Measurements from ENCODE around the gene SGCD.

SGCD gene

GRCh38 chr5:156581725-156582124 is 254.8 kb downstream of the SGCD start:
- H3K36me3 ChIP-seq (ENCODE audit: insufficient read depth, low read length), result no peaks in the 10 kb centered on the region
- H3K9me3 ChIP-seq (ENCODE audit: low read depth, low read length), result no peaks in the 10 kb centered on the region
- DNase-seq (ENCODE audit: low read depth, low spot score), result no peak
- H3K4me3 ChIP-seq, result no peak overlapping the region
- TF ChIP-seq POLR2AphosphoS5 (IDR thresholded peaks at IDR 0.05; ENCODE audit: borderline replicate concordance, low read depth, low read length) (no peak), FOXP2 (optimal IDR thresholded peaks at IDR 0.05; ENCODE audit: control extremely low read depth, extremely low read length, insufficient read depth) (no peak), EZH2 (IDR thresholded peaks at IDR 0.05) (no peak)
- H3K27ac ChIP-seq, result no peak overlapping the region
- no peak overlapping the region for H3K9ac ChIP-seq (ENCODE audit: insufficient read length)

GRCh38 chr5:156582193-156582598 is 255.2 kb downstream of the SGCD start:
- Histone ChIP-seq H3K9me3 (ENCODE audit: low read depth, low read length) (no peaks in the 10 kb centered on the region), H3K36me3 (ENCODE audit: insufficient read depth, low read length) (no peaks in the 10 kb centered on the region), H3K9ac (ENCODE audit: insufficient read length) (no peak overlapping the region), H3K4me3 (no peak overlapping the region), H3K27ac (no peak overlapping the region)
- TF ChIP-seq EZH2 (IDR thresholded peaks at IDR 0.05) (no peak), POLR2AphosphoS5 (IDR thresholded peaks at IDR 0.05; ENCODE audit: borderline replicate concordance, low read depth, low read length) (no peak), FOXP2 (optimal IDR thresholded peaks at IDR 0.05; ENCODE audit: control extremely low read depth, extremely low read length, insufficient read depth) (no peak)
- no peak for DNase-seq (ENCODE audit: low read depth, low spot score)

- Histone ChIP-seq H3K9ac (ENCODE audit: insufficient read length) (no peak overlapping the region), H3K36me3 (ENCODE audit: insufficient read depth, low read length) (no peaks in the 10 kb centered on the region), H3K9me3 (ENCODE audit: low read depth, low read length) (no peaks in the 10 kb centered on the region), H3K4me3 (no peak overlapping the region), H3K27ac (no peak overlapping the region)
- DNase-seq (ENCODE audit: low read depth, low spot score), result no peak
- TF ChIP-seq POLR2AphosphoS5 (IDR thresholded peaks at IDR 0.05; ENCODE audit: borderline replicate concordance, low read depth, low read length) (no peak), EZH2 (IDR thresholded peaks at IDR 0.05) (no peak), FOXP2 (optimal IDR thresholded peaks at IDR 0.05; ENCODE audit: control extremely low read depth, extremely low read length, insufficient read depth) (no peak)
These were observed 257.9 kb downstream of the SGCD start for GRCh38 chr5:156584871-156585270.

- no peak for DNase-seq (ENCODE audit: low read depth, low spot score)
These were observed 259.0 kb downstream of the SGCD start for GRCh38 chr5:156585999-156586398.

GRCh38 chr5:156587012-156587411 is 260.0 kb downstream of the SGCD start:
- H3K9ac ChIP-seq (ENCODE audit: insufficient read length), result no peak overlapping the region
- no peaks in the 10 kb centered on the region for H3K36me3 ChIP-seq (ENCODE audit: insufficient read depth, low read length)
- no peaks in the 10 kb centered on the region for H3K9me3 ChIP-seq (ENCODE audit: low read depth, low read length)
- no peak for TF ChIP-seq EZH2 (IDR thresholded peaks at IDR 0.05)
- no peak for TF ChIP-seq FOXP2 (optimal IDR thresholded peaks at IDR 0.05; ENCODE audit: control extremely low read depth, extremely low read length, insufficient read depth)
- no peak for TF ChIP-seq POLR2AphosphoS5 (IDR thresholded peaks at IDR 0.05; ENCODE audit: borderline replicate concordance, low read depth, low read length)
- no peak overlapping the region for H3K27ac ChIP-seq
- no peak overlapping the region for H3K4me3 ChIP-seq
- no peak for DNase-seq (ENCODE audit: low read depth, low spot score)

More at GRCh38 chr5:156585999-156586398, 259.0 kb downstream of the SGCD start:
- TF ChIP-seq EZH2 (IDR thresholded peaks at IDR 0.05) (no peak), POLR2AphosphoS5 (IDR thresholded peaks at IDR 0.05; ENCODE audit: borderline replicate concordance, low read depth, low read length) (no peak), FOXP2 (optimal IDR thresholded peaks at IDR 0.05; ENCODE audit: control extremely low read depth, extremely low read length, insufficient read depth) (no peak)
- Histone ChIP-seq H3K36me3 (ENCODE audit: insufficient read depth, low read length) (no peaks in the 10 kb centered on the region), H3K27ac (no peak overlapping the region), H3K4me3 (no peak overlapping the region), H3K9me3 (ENCODE audit: low read depth, low read length) (no peaks in the 10 kb centered on the region), H3K9ac (ENCODE audit: insufficient read length) (no peak overlapping the region)

GRCh38 chr5:156588306-156588705 is 261.3 kb downstream of the SGCD start:
- no peaks in the 10 kb centered on the region for H3K36me3 ChIP-seq (ENCODE audit: insufficient read depth, low read length)
- H3K9me3 ChIP-seq (ENCODE audit: low read depth, low read length), result no peaks in the 10 kb centered on the region
- H3K27ac ChIP-seq, result no peak overlapping the region
- no peak for DNase-seq (ENCODE audit: low read depth, low spot score)
- TF ChIP-seq EZH2 (IDR thresholded peaks at IDR 0.05), result no peak
- no peak for TF ChIP-seq POLR2AphosphoS5 (IDR thresholded peaks at IDR 0.05; ENCODE audit: borderline replicate concordance, low read depth, low read length)
- no peak for TF ChIP-seq FOXP2 (optimal IDR thresholded peaks at IDR 0.05; ENCODE audit: control extremely low read depth, extremely low read length, insufficient read depth)
- no peak overlapping the region for H3K4me3 ChIP-seq
- H3K9ac ChIP-seq (ENCODE audit: insufficient read length), result no peak overlapping the region

GRCh38 chr5:156589104-156589945 is 262.4 kb downstream of the SGCD start:
- Histone ChIP-seq H3K9me3 (ENCODE audit: low read depth, low read length) (no peaks in the 10 kb centered on the region), H3K36me3 (ENCODE audit: insufficient read depth, low read length) (no peaks in the 10 kb centered on the region), H3K4me3 (no peak overlapping the region), H3K9ac (ENCODE audit: insufficient read length) (no peak overlapping the region), H3K27ac (no peak overlapping the region)
- DNase-seq (ENCODE audit: low read depth, low spot score), result no peak
- TF ChIP-seq EZH2 (IDR thresholded peaks at IDR 0.05) (no peak), FOXP2 (optimal IDR thresholded peaks at IDR 0.05; ENCODE audit: control extremely low read depth, extremely low read length, insufficient read depth) (no peak), POLR2AphosphoS5 (IDR thresholded peaks at IDR 0.05; ENCODE audit: borderline replicate concordance, low read depth, low read length) (no peak)

GRCh38 chr5:156589946-156590216 is 262.9 kb downstream of the SGCD start:
- Histone ChIP-seq H3K9me3 (ENCODE audit: low read depth, low read length) (no peaks in the 10 kb centered on the region), H3K36me3 (ENCODE audit: insufficient read depth, low read length) (no peaks in the 10 kb centered on the region), H3K9ac (ENCODE audit: insufficient read length) (no peak overlapping the region), H3K27ac (no peak overlapping the region), H3K4me3 (no peak overlapping the region)
- no peak for TF ChIP-seq FOXP2 (optimal IDR thresholded peaks at IDR 0.05; ENCODE audit: control extremely low read depth, extremely low read length, insufficient read depth)
- TF ChIP-seq EZH2 (IDR thresholded peaks at IDR 0.05), result no peak
- no peak for TF ChIP-seq POLR2AphosphoS5 (IDR thresholded peaks at IDR 0.05; ENCODE audit: borderline replicate concordance, low read depth, low read length)
- DNase-seq (ENCODE audit: low read depth, low spot score), result no peak

GRCh38 chr5:156590978-156591377 is 264.0 kb downstream of the SGCD start:
- H3K9ac ChIP-seq (ENCODE audit: insufficient read length), result no peak overlapping the region
- no peak overlapping the region for H3K4me3 ChIP-seq
- no peak overlapping the region for H3K27ac ChIP-seq
- no peaks in the 10 kb centered on the region for H3K9me3 ChIP-seq (ENCODE audit: low read depth, low read length)
- TF ChIP-seq POLR2AphosphoS5 (IDR thresholded peaks at IDR 0.05; ENCODE audit: borderline replicate concordance, low read depth, low read length) (no peak), EZH2 (IDR thresholded peaks at IDR 0.05) (no peak), FOXP2 (optimal IDR thresholded peaks at IDR 0.05; ENCODE audit: control extremely low read depth, extremely low read length, insufficient read depth) (no peak)
- no peaks in the 10 kb centered on the region for H3K36me3 ChIP-seq (ENCODE audit: insufficient read depth, low read length)
- DNase-seq (ENCODE audit: low read depth, low spot score), result no peak
